Middle frontal gyrus (tissue), 1 donor: ENCODE results near the gene PPM1H.

ENCODE experiments used
- DNase-seq: peaks from one replicate; pipeline ENCODE4 v3.0.0-alpha.2; 2015; ENCODE audit warnings: low spot score; ENCODE audit errors: extremely low spot score

The PPM1H gene

GRCh38 chr12:62714774-62715721 lies 219.9 kb downstream of the PPM1H start:
- DNase-seq = no peak

GRCh38 chr12:62714181-62714773 lies 220.7 kb downstream of the PPM1H start:
- DNase-seq = no peak

- DNase-seq = no peak
Measured at GRCh38 chr12:62713723-62714122, 221.2 kb downstream of the PPM1H start.

- DNase-seq = no peak
Measured at GRCh38 chr12:62712681-62713573, 222.0 kb downstream of the PPM1H start.

- no peak for DNase-seq
Measured at GRCh38 chr12:62711631-62712241, 223.2 kb downstream of the PPM1H start.

- no peak for DNase-seq
Measured at GRCh38 chr12:62709311-62709710, 225.6 kb downstream of the PPM1H start.

- DNase-seq = no peak
Measured at GRCh38 chr12:62707939-62708338, 227.0 kb downstream of the PPM1H start.

- DNase-seq = no peak
Measured at GRCh38 chr12:62705846-62706245, 229.1 kb downstream of the PPM1H start.

GRCh38 chr12:62703011-62703380 lies 232.0 kb downstream of the PPM1H start:
- DNase-seq = no peak

- no peak for DNase-seq
Measured at GRCh38 chr12:62701492-62701891, 233.5 kb downstream of the PPM1H start.

GRCh38 chr12:62700091-62700880 lies 234.7 kb downstream of the PPM1H start:
- DNase-seq = no peak

- DNase-seq = no peak
Measured at GRCh38 chr12:62698701-62699101, 236.2 kb downstream of the PPM1H start.

- DNase-seq = no peak
Measured at GRCh38 chr12:62697893-62698292, 237.1 kb downstream of the PPM1H start.

GRCh38 chr12:62695696-62696095 lies 239.3 kb downstream of the PPM1H start:
- no peak for DNase-seq

- DNase-seq = no peak
Measured at GRCh38 chr12:62694632-62695031, 240.3 kb downstream of the PPM1H start.

- DNase-seq = no peak
Measured at GRCh38 chr12:62694116-62694515, 240.8 kb downstream of the PPM1H start.

GRCh38 chr12:62693376-62694050 lies 241.4 kb downstream of the PPM1H start:
- no peak for DNase-seq

- no peak for DNase-seq
Measured at GRCh38 chr12:62692884-62693283, 242.1 kb downstream of the PPM1H start.

- no peak for DNase-seq
Measured at GRCh38 chr12:62691309-62691708, 243.6 kb downstream of the PPM1H start.
